K562 (cell line): ENCODE measurements around the gene RPL26. TPM values are rescaled to one million over a fixed set of nuclear protein-coding genes. Genes with fewer than 3 reads are reported as not detected.

Experiments used
- AFF1 ChIP-seq, 2 experiments: fragments of 450-650 bp; IDR thresholded peaks; 2 replicates each; pipeline ENCODE4 v1.6.1; 2018; ENCODE audit warnings: mild to moderate bottlenecking in 2 of 2, low read depth in 1 of 2; ENCODE audit not compliant: partially characterized antibody in 2 of 2
- ARID3A ChIP-seq: IDR thresholded peaks from 2 replicates; pipeline ENCODE4 v1.6.1; 2012; ENCODE audit warnings: low read depth, low read length, improper control_type of control experiment, borderline replicate concordance
- BCOR ChIP-seq: fragments of 450-650 bp; IDR thresholded peaks from 2 replicates; pipeline ENCODE4 v1.6.1; 2016
- BRD9 ChIP-seq: fragments of 450-650 bp; IDR thresholded peaks from 2 replicates; pipeline ENCODE4 v1.6.1; 2018; ENCODE audit warnings: low read depth; ENCODE audit not compliant: partially characterized antibody
- CBX5 ChIP-seq: IDR thresholded peaks from 2 replicates; pipeline ENCODE4 v1.6.1; 2014; ENCODE audit warnings: low read depth, borderline replicate concordance
- CREB3 ChIP-seq: fragments of 450-650 bp; conservative IDR thresholded peaks from 2 replicates; pipeline ENCODE4 v1.6.1; 2016; ENCODE audit warnings: missing genetic modification characterization, low read depth, mild to moderate bottlenecking, missing compliant biosample characterization, moderate library complexity
- HMG20A ChIP-seq: fragments of 450-650 bp; formaldehyde crosslinking; conservative IDR thresholded peaks from 2 replicates; pipeline ENCODE4 v1.4.0; 2020; ENCODE audit warnings: mild to moderate bottlenecking, mixed read lengths
- HNRNPL ChIP-seq: fragments of 200-400 bp; formaldehyde crosslinking; IDR thresholded peaks from 2 replicates; pipeline ENCODE4 v1.6.1; 2017; ENCODE audit warnings: low read depth, mild to moderate bottlenecking, low read length
- KDM1A ChIP-seq, 2 experiments: fragments of 450-650 bp; IDR thresholded peaks; 2 replicates each; pipeline ENCODE4 v1.6.1; 2016; ENCODE audit warnings: mild to moderate bottlenecking in 2 of 2
- KLF1 ChIP-seq: fragments of 450-650 bp; IDR thresholded peaks from 2 replicates; pipeline ENCODE4 v1.6.1; 2016; ENCODE audit warnings: missing genetic modification characterization, missing compliant biosample characterization
- MAFG ChIP-seq: fragments of 450-650 bp; conservative IDR thresholded peaks from 2 replicates; pipeline ENCODE4 v1.6.1; 2016; ENCODE audit warnings: missing genetic modification characterization, missing compliant biosample characterization
- MBD2 ChIP-seq: sonication (generic); IDR thresholded peaks from 2 replicates; pipeline ENCODE4 v1.6.1; 2016; ENCODE audit warnings: low read depth, borderline replicate concordance
- MEIS2 ChIP-seq: fragments of 450-650 bp; IDR thresholded peaks from 2 replicates; pipeline ENCODE4 v1.6.1; 2014; ENCODE audit warnings: mild to moderate bottlenecking; ENCODE audit not compliant: partially characterized antibody
- MTA3 ChIP-seq: fragments of 450-650 bp; formaldehyde crosslinking; IDR thresholded peaks from 2 replicates; pipeline ENCODE4 v1.6.1; 2017; ENCODE audit warnings: mild to moderate bottlenecking, borderline replicate concordance
- RHOXF2B ChIP-seq: fragments of 250-450 bp; sonication (Bioruptor Pico); conservative IDR thresholded peaks from 2 replicates; pipeline ENCODE4 v1.5.1; 2021
- SNAPC5 ChIP-seq: fragments of 250-450 bp; sonication (Bioruptor Pico); IDR thresholded peaks from 2 replicates; pipeline ENCODE4 v1.8.0; 2021; ENCODE audit warnings: moderate library complexity, mild to moderate bottlenecking, inconsistent platforms
- TAL1 ChIP-seq: fragments of 450-650 bp; IDR thresholded peaks from 2 replicates; pipeline ENCODE4 v1.6.1; 2016; ENCODE audit warnings: mild to moderate bottlenecking
- YBX1 ChIP-seq: fragments of 450-650 bp; IDR thresholded peaks from 2 replicates; pipeline ENCODE4 v1.7.1; 2016; ENCODE audit warnings: mild to moderate bottlenecking
- ZNF551 ChIP-seq: fragments of 250-450 bp; sonication (Bioruptor Pico); IDR thresholded peaks from 2 replicates; pipeline ENCODE4 v1.5.0; 2021; ENCODE audit warnings: mild to moderate bottlenecking, moderate library complexity
- polyA plus RNA-seq, 8 experiments: library from polyadenylated mRNA; depleted of rRNA in 4 of 8; stranded (reverse) in 5 of 8; unstranded in 3 of 8; fragments of >200 nt; fragmentation: Nextera tagmentation in 2 of 8; fragmentation: Illumina TruSeq in 1 of 8; extraction: Ambion mirVana in 2 of 8; extraction: Trizol in 1 of 8; gene quantifications; 2 replicates each; pipeline versions ENCODE4 v1.2.1 to v1.2.3, GENCODE V29; 2011 to 2014; ENCODE audit warnings: inconsistent platforms in 1 of 8, missing spikeins in 1 of 8
- total RNA-seq, 7 experiments: library from RNA; depleted of rRNA in 6 of 7; stranded (reverse); fragments of >200 nt in 6 of 7; fragmentation: Illumina TruSeq in 2 of 7; extraction: Trizol in 2 of 7; gene quantifications; 2 replicates each; pipeline versions ENCODE4 v1.2.1 to v1.2.3, GENCODE V29; 2011 to 2021; ENCODE audit warnings: low replicate concordance in 1 of 7

Gene RPL26
- total and polyA plus RNA-seq, 9 of the 15 experiments (the other 6 are each of a cell fraction or from before 2014, with no cell fraction given) = 1,474 to 4,074 (median 2,904) TPM

DNA sequence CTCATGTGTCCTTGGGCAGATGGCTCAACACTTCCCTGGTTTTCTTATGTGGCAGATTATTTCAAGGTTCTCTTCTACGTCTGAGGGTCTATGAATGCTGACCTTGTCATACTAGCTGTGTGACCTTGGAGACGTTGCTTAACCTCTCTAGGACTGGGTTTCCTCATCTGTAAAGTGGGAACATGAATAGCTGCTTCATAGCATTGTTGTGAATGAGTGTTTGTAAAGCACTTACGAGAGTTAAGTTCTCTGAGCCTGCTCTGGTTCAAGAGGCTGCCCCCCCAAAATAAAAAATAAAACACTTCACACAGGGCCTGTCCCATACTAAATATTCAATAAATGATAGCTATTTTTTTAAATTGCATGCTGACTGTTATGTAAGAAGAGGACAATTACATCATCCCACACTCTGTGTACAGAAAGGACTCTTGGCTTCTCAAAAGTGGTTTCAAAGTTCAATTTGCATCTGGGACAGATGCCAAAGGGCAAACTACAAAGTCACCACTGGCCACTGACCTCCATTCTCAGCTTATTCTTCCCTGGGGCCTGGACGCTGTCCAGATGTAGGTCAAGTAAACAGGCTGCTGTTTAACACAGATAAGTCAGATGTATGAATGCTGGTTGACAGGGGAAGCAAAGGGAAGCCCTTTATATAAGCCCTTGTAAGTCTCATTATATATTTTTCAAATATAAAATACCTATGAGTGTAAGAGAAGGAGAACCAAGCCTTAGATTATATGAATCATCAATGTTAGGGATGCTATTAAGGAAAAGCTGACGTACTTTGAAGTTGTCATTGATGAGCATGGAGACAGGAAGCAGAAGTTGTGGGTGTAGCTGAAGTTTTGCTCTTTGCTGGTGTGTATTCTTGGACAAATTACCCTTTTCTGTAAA, 37.3 kb upstream of the RPL26 start (continued):
- TF ChIP-seq AFF1 (IDR thresholded peaks at IDR 0.05; ENCODE audit: low read depth in 1 of 2, partially characterized antibody in 2 of 2) = peak; percentile 13 to 48
- no peak for TF ChIP-seq CREB3 (tag)
- no peak for TF ChIP-seq HNRNPL
- no peak for TF ChIP-seq RHOXF2B (CRISPR knock-in tag)
- TF ChIP-seq CBX5 = no peak
- TF ChIP-seq KLF1 (tag) = no peak
- peak; percentile 93 for TF ChIP-seq TAL1
- TF ChIP-seq YBX1 = no peak
- peak; percentile 27 for TF ChIP-seq BRD9
- peak; percentile 51; the same call in 1 of the 2 replicates for TF ChIP-seq MAFG (tag)
- no peak for TF ChIP-seq HMG20A (CRISPR knock-in tag)
- TF ChIP-seq SNAPC5 = no peak
- 0 out of 2 replicates have a peak, but pooled peaks have one; percentile 8 for TF ChIP-seq MTA3
- TF ChIP-seq KDM1A (IDR thresholded peaks at IDR 0.05) = peak; percentile 85 to 93
- peak; percentile 37; the same call in 1 of the 2 replicates for TF ChIP-seq ARID3A
- no peak for TF ChIP-seq ZNF551
- TF ChIP-seq BCOR = peak; percentile 85; the same call in 1 of the 2 replicates
- 0 out of 2 replicates have a peak, but pooled peaks have one; percentile 47 for TF ChIP-seq MBD2
- peak; percentile 72 for TF ChIP-seq MEIS2
